HepG2 (cell line): ENCODE results near the gene PNRC1. TPM values are rescaled to one million over a fixed set of nuclear protein-coding genes. Genes with fewer than 3 reads are reported as not detected.

Source experiments
- CBX1 ChIP-seq: IDR thresholded peaks from one replicate; pipeline ENCODE4 v1.6.1; 2016; ENCODE audit warnings: antibody characterized with exemption, low read depth
- DBP ChIP-seq: sonication (generic); formaldehyde crosslinking; IDR thresholded peaks from 2 replicates; pipeline ENCODE4 v1.4.0; 2020; ENCODE audit warnings: missing genetic modification reagents; ENCODE audit errors: not compliant biosample characterization
- FOSL1 ChIP-seq: sonication (generic); formaldehyde crosslinking; IDR thresholded peaks from 2 replicates; pipeline ENCODE4 v1.9.0; 2021; ENCODE audit warnings: missing genetic modification reagents, borderline replicate concordance
- HOXA7 ChIP-seq: sonication (generic); formaldehyde crosslinking; IDR thresholded peaks from 2 replicates; pipeline ENCODE4 v1.8.1; 2022; ENCODE audit warnings: mild to moderate bottlenecking, missing genetic modification reagents, moderate library complexity
- KDM4B ChIP-seq: sonication (generic); formaldehyde crosslinking; IDR thresholded peaks from 2 replicates; pipeline ENCODE4 v1.4.0; 2020; ENCODE audit warnings: missing genetic modification reagents
- MYC ChIP-seq: sonication (generic); formaldehyde crosslinking; IDR thresholded peaks from 2 replicates; pipeline ENCODE4 v1.9.0; 2021; ENCODE audit warnings: missing genetic modification reagents, borderline replicate concordance
- NR2F6 ChIP-seq, 2 experiments: IDR thresholded peaks; 2 replicates each; pipeline ENCODE4 v1.6.1; 2016; ENCODE audit warnings: antibody characterized with exemption in 1 of 2, mild to moderate bottlenecking in 1 of 2
- PRDM10 ChIP-seq: sonication (generic); formaldehyde crosslinking; IDR thresholded peaks from 2 replicates; pipeline ENCODE4 v1.4.0; 2020; ENCODE audit warnings: low read depth, missing genetic modification reagents
- SRSF4 ChIP-seq: fragments of 200-400 bp; formaldehyde crosslinking; IDR thresholded peaks from one replicate; pipeline ENCODE4 v1.6.1; 2018; ENCODE audit warnings: mild to moderate bottlenecking, low read depth, low read length, moderate library complexity; ENCODE audit not compliant: poor library complexity, severe bottlenecking
- SSRP1 ChIP-seq: IDR thresholded peaks from 2 replicates; pipeline ENCODE4 v1.6.1; 2016; ENCODE audit warnings: control low read depth
- ZBTB10 ChIP-seq: sonication (generic); formaldehyde crosslinking; IDR thresholded peaks from 2 replicates; pipeline ENCODE4 v1.4.0; 2020; ENCODE audit warnings: missing genetic modification reagents, borderline replicate concordance
- ZFY ChIP-seq: sonication (generic); formaldehyde crosslinking; IDR thresholded peaks from 2 replicates; pipeline ENCODE4 v1.4.0; 2020; ENCODE audit warnings: missing genetic modification reagents
- ZNF142 ChIP-seq: sonication (generic); formaldehyde crosslinking; IDR thresholded peaks from 2 replicates; pipeline ENCODE4 v1.4.0; 2020; ENCODE audit warnings: missing genetic modification reagents
- ZNF724P ChIP-seq: sonication (generic); formaldehyde crosslinking; IDR thresholded peaks from 2 replicates; pipeline ENCODE4 v1.8.0; 2022; ENCODE audit warnings: missing genetic modification reagents, borderline replicate concordance
- polyA plus RNA-seq, 8 experiments: library from polyadenylated mRNA; depleted of rRNA in 3 of 8; stranded (reverse) in 7 of 8; unstranded in 1 of 8; fragments of >200 nt; fragmentation: Illumina TruSeq in 4 of 8; extraction: Trizol in 4 of 8; gene quantifications; 2 replicates each; pipeline versions ENCODE4 v1.2.1 to v1.2.3, GENCODE V29; 2011 to 2016; ENCODE audit warnings: low read depth in 4 of 8, missing spikeins in 1 of 8, mixed read lengths in 1 of 8; ENCODE audit not compliant: insufficient read depth in 1 of 8
- total RNA-seq, 5 experiments: library from RNA; depleted of rRNA; stranded (reverse); fragments of >200 nt; fragmentation: Illumina TruSeq; extraction: Trizol; gene quantifications; 2 replicates each; pipeline ENCODE4 v1.2.3, GENCODE V29; 2016; ENCODE audit warnings: low read depth in 1 of 5

The PNRC1 gene
- total and polyA plus RNA-seq, 2 of the 13 experiments (the other 11 are each of a cell fraction or from before 2014, with no cell fraction given) = 17.6 to 36.0 TPM

GRCh38 chr6:89081423-89082322 lies 1.1 kb downstream of the PNRC1 start (continued):
- TF ChIP-seq ZNF142 (CRISPR knock-in tag) = peak; percentile 38; the same call in 1 of the 2 replicates
- TF ChIP-seq ZBTB10 = 0 out of 2 replicates have a peak, but pooled peaks have one; percentile 36
- TF ChIP-seq KDM4B (CRISPR knock-in tag) = peak; percentile 70
- no peak for TF ChIP-seq SSRP1 (CRISPR knock-in tag)
- TF ChIP-seq PRDM10 (CRISPR knock-in tag) = no peak
- TF ChIP-seq ZFY (CRISPR knock-in tag) = peak; percentile 91
- no peak for TF ChIP-seq DBP
- TF ChIP-seq HOXA7 (CRISPR knock-in tag) = no peak
- no peak for TF ChIP-seq SRSF4
- no peak; the same call in 1 of the 2 replicates for TF ChIP-seq ZNF724P (CRISPR knock-in tag)
- peak; percentile 87 for TF ChIP-seq MYC (CRISPR knock-in tag)
- TF ChIP-seq FOSL1 (CRISPR knock-in tag) = no peak
- TF ChIP-seq NR2F6 (IDR thresholded peaks at IDR 0.05) = no peak
- TF ChIP-seq NR2F6 (CRISPR knock-in tag; IDR thresholded peaks at IDR 0.05) = peak; percentile 52
- no peak for TF ChIP-seq CBX1
